ENCODE results near the gene FANCC. TPM values are rescaled to one million over a fixed set of nuclear protein-coding genes. Genes with fewer than 3 reads are reported as not detected.

Gene FANCC
- total and polyA plus RNA-seq, 2 of the 4 experiments (the other 2 are of a cell fraction), result 4.7 to 6.3 TPM

DNA sequence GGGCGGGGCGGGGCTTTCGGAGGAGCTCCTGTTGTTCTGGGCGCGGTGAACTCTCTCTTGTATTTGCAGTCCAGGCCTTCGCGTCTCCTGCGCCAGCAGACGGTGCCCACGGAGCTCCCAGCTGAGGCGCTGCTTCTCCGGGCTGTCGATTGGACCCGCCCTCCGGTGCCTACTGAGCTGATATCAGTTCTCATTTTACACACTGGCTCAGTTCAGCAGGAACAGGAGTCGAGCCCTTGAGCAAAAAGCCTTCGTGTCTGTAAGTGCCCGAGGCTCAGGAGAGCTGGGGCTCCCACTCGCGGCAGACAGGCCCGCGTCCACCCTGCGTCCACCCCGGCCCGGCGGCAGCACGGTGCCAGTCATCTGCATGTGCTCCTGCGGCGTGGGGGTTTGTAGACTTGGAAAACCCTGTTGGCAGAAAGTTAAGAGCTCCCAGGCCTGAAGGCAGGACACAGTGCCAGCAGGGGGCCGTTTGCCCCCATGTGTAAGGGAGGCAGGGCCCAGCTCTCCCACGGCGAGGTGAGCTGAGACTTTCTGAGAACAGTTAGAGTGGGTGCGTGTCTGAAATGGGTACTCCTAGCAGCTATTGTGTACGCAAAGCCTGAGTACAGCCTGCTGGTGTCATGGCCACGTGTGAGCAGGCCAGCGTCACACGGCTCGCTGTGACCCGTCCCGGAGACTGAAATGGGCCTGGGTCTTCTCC, 231.5 kb downstream of the FANCC start:
- no peak overlapping the region for H3K56ac ChIP-seq (ENCODE audit: extremely low read depth, insufficient read depth, low read length)
- H2BK120ac ChIP-seq (ENCODE audit: low read depth, low read length), result no peak overlapping the region
- no peak overlapping the region for H2BK5ac ChIP-seq (ENCODE audit: low read depth, low read length, poor library complexity, severe bottlenecking)
- H4K8ac ChIP-seq (ENCODE audit: low read depth in 2 of 2, low read length in 2 of 2), result no peak overlapping the region
- no peak overlapping the region for H3K23ac ChIP-seq (ENCODE audit: low read depth, low read length)
- in situ Hi-C loops (cut with MboI; ENCODE audit: low sequenced_read_pairs) (no loop called here), intact Hi-C loops (cut with micrococcal nuclease) (no loop called here), dilution Hi-C loops (cut with HindIII; ENCODE audit: low sequenced_read_pairs, unreplicated experiment) (no loop called here)
- H3K4ac ChIP-seq (ENCODE audit: low read depth, low read length), result no peak overlapping the region
- no peak overlapping the region for H3K18ac ChIP-seq (ENCODE audit: low read depth, low read length)
- H3K14ac ChIP-seq (replicated peaks; ENCODE audit: low read depth, low read length), result no peak overlapping the region
- peaks cover 8% of the 10 kb centered on the region for H3K4me1 ChIP-seq (ENCODE audit: control insufficient read depth, insufficient read depth, low read length)
- ATAC-seq (ENCODE audit: low read depth) (no peak), DNase-seq (no peak)
- H2AK9ac ChIP-seq (replicated peaks; ENCODE audit: low read depth, low read length, poor library complexity), result no peak overlapping the region
- TF ChIP-seq CHD1 (IDR thresholded peaks at IDR 0.05; ENCODE audit: low read depth, low read length) (no peak), RAD21 (IDR thresholded peaks at IDR 0.05; ENCODE audit: low read length) (no peak), RCOR1 (IDR thresholded peaks at IDR 0.05; ENCODE audit: insufficient replicate concordance, low read length) (no peak), FOS (IDR thresholded peaks at IDR 0.05; ENCODE audit: low read depth, low read length) (no peak), POLR2A (IDR thresholded peaks at IDR 0.05; ENCODE audit: low read depth, low read length) (no peak), MAZ (IDR thresholded peaks at IDR 0.05; ENCODE audit: borderline replicate concordance, low read depth, low read length) (no peak), RFX5 (IDR thresholded peaks at IDR 0.05; ENCODE audit: low read depth, low read length) (no peak), MXI1 (IDR thresholded peaks at IDR 0.05; ENCODE audit: borderline replicate concordance, low read depth, low read length) (no peak), BHLHE40 (IDR thresholded peaks at IDR 0.05; ENCODE audit: low read depth, low read length) (no peak), CEBPB (IDR thresholded peaks at IDR 0.05; ENCODE audit: low read depth, low read length) (no peak), SMC3 (IDR thresholded peaks at IDR 0.05; ENCODE audit: low read depth, low read length) (no peak), NFE2L2 (IDR thresholded peaks at IDR 0.05; ENCODE audit: low read depth, low read length) (no peak), MAFK (IDR thresholded peaks at IDR 0.05; ENCODE audit: low read depth, low read length) (no peak)
- TF ChIP-seq, protein P1, sequence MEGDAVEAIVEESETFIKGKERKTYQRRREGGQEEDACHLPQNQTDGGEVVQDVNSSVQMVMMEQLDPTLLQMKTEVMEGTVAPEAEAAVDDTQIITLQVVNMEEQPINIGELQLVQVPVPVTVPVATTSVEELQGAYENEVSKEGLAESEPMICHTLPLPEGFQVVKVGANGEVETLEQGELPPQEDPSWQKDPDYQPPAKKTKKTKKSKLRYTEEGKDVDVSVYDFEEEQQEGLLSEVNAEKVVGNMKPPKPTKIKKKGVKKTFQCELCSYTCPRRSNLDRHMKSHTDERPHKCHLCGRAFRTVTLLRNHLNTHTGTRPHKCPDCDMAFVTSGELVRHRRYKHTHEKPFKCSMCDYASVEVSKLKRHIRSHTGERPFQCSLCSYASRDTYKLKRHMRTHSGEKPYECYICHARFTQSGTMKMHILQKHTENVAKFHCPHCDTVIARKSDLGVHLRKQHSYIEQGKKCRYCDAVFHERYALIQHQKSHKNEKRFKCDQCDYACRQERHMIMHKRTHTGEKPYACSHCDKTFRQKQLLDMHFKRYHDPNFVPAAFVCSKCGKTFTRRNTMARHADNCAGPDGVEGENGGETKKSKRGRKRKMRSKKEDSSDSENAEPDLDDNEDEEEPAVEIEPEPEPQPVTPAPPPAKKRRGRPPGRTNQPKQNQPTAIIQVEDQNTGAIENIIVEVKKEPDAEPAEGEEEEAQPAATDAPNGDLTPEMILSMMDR (conservative IDR thresholded peaks at IDR 0.05; ENCODE audit: low read depth, low read length), result no peak
- TF ChIP-seq, protein P2, sequence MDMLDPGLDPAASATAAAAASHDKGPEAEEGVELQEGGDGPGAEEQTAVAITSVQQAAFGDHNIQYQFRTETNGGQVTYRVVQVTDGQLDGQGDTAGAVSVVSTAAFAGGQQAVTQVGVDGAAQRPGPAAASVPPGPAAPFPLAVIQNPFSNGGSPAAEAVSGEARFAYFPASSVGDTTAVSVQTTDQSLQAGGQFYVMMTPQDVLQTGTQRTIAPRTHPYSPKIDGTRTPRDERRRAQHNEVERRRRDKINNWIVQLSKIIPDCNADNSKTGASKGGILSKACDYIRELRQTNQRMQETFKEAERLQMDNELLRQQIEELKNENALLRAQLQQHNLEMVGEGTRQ (IDR thresholded peaks at IDR 0.05; ENCODE audit: low read depth, low read length), result no peak
- TF ChIP-seq, protein P3, sequence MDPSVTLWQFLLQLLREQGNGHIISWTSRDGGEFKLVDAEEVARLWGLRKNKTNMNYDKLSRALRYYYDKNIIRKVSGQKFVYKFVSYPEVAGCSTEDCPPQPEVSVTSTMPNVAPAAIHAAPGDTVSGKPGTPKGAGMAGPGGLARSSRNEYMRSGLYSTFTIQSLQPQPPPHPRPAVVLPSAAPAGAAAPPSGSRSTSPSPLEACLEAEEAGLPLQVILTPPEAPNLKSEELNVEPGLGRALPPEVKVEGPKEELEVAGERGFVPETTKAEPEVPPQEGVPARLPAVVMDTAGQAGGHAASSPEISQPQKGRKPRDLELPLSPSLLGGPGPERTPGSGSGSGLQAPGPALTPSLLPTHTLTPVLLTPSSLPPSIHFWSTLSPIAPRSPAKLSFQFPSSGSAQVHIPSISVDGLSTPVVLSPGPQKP (IDR thresholded peaks at IDR 0.05; ENCODE audit: borderline replicate concordance, low read depth, low read length), result no peak
- H3K27me3 ChIP-seq (ENCODE audit: control insufficient read depth, insufficient read depth, low read length), result no peaks in the 10 kb centered on the region
- peaks cover 19% of the 10 kb centered on the region for H3K9me1 ChIP-seq (ENCODE audit: insufficient read depth, low read length)
- peaks cover 28 to 72% of the 10 kb centered on the region in 2 experiments for H3K79me1 ChIP-seq (ENCODE audit: low read depth in 1 of 2, low read length in 2 of 2)
- H2BK20ac ChIP-seq (ENCODE audit: low read depth, low read length), result no peak overlapping the region
- 94% methylated on average over 33 of the region's 40 CpGs; no CpG with 5 or more reads in 1 of the 2 experiments for WGBS, 2 experiments (ENCODE audit: extremely low coverage in 2 of 2, insufficient read length in 1 of 2)
- H3K9ac ChIP-seq (ENCODE audit: low read depth, low read length), result no peak overlapping the region
- ChIA-PET CTCF (no interaction called here), POLR2A (ENCODE audit: unreplicated experiment) (no interaction called here)
- peaks cover 69% of the 10 kb centered on the region for H3K36me3 ChIP-seq (ENCODE audit: control insufficient read depth, insufficient read depth, low read length)
- no peaks in the 10 kb centered on the region for H3K9me3 ChIP-seq (ENCODE audit: control insufficient read depth, insufficient read depth, low read length)
- no peak overlapping the region for H2AFZ ChIP-seq (replicated peaks; ENCODE audit: low read length, poor library complexity)
- no peak overlapping the region for H2AK5ac ChIP-seq (ENCODE audit: low read depth, low read length)
- no TSS peak for BruUV-seq (replicated peaks)
- H3K4me3 ChIP-seq (ENCODE audit: insufficient read depth, low read depth, low read length), result no peak overlapping the region
- H3K4me2 ChIP-seq (ENCODE audit: low read depth, low read length), result no peak overlapping the region
- no peak overlapping the region for H2BK15ac ChIP-seq (ENCODE audit: low read depth, low read length)
- no peak overlapping the region for H4K91ac ChIP-seq (ENCODE audit: insufficient read depth, low read depth, low read length)
- H4K20me1 ChIP-seq (ENCODE audit: insufficient read depth, low read length), result peaks cover 53% of the 10 kb centered on the region
- H4K5ac ChIP-seq (ENCODE audit: low read depth, low read length), result no peak overlapping the region
- H3K27ac ChIP-seq (ENCODE audit: insufficient read depth, low read length), result no peak overlapping the region

Measured in IMR-90 (cell line).